AG04449 (cell line): Measurements from ENCODE around the gene PPM1L.

Experiments
- CTCF ChIA-PET: fragments of 350-600 bp; formaldehyde crosslinking; extraction: SDS; loops from one replicate; lab custom pipeline; 2021; ENCODE audit warnings: antibody characterized with exemption; lab: Yijun Ruan, JAX
- POLR2A ChIA-PET: fragments of 400-600, 350-600 bp; formaldehyde crosslinking; extraction: SDS; loops from one replicate; lab custom pipeline; 2020; ENCODE audit warnings: antibody characterized with exemption, inconsistent platforms; lab: Yijun Ruan, JAX
- DNase-seq: peaks from one replicate; pipeline ENCODE4 v3.0.0-alpha.2; 2010; ENCODE audit warnings: low read depth, low spot score
- H3K4me3 ChIP-seq: 2 replicates; pipeline ENCODE4 v1.5.1; 2011; ENCODE audit warnings: low read depth, mild to moderate bottlenecking, control low read depth, low read length
- CTCF ChIP-seq: IDR thresholded peaks from one replicate; pipeline ENCODE4 v1.5.1; 2011; ENCODE audit warnings: mild to moderate bottlenecking, moderate library complexity, low read length, control low read depth, inconsistent platforms; ENCODE audit not compliant: insufficient read depth; ENCODE audit errors: missing control alignments

Gene PPM1L

GRCh38 chr3:160781402-160781801 lies 25.4 kb downstream of the PPM1L start:
- ChIA-PET POLR2A (no interaction called here), CTCF (no interaction called here)
- H3K4me3 ChIP-seq, result no peak overlapping the region
- TF ChIP-seq CTCF, result no peak
- DNase-seq, result no peak

GRCh38 chr3:160781863-160782262 lies 25.8 kb downstream of the PPM1L start:
- H3K4me3 ChIP-seq, result no peak overlapping the region
- CTCF ChIA-PET, result no interaction called here
- no peak for DNase-seq
- TF ChIP-seq CTCF, result no peak
- POLR2A ChIA-PET, result no interaction called here

- ChIA-PET CTCF (no interaction called here), POLR2A (no interaction called here)
- no peak for TF ChIP-seq CTCF
- no peak for DNase-seq
- no peak overlapping the region for H3K4me3 ChIP-seq
Measured at GRCh38 chr3:160784853-160785252, 28.8 kb downstream of the PPM1L start.

- H3K4me3 ChIP-seq, result no peak overlapping the region
- no peak for TF ChIP-seq CTCF
- ChIA-PET POLR2A (no interaction called here), CTCF (no interaction called here)
- DNase-seq, result no peak
Measured at GRCh38 chr3:160790726-160791125, 34.7 kb downstream of the PPM1L start.

- ChIA-PET CTCF (no interaction called here), POLR2A (interaction anchor here (0.7 kb wide), 1 partner anchor 37 kb away, joined by 3 read pairs; no protein-coding TSS in a partner anchor)
- no peak for TF ChIP-seq CTCF
- no peak for DNase-seq
- H3K4me3 ChIP-seq, result no peak overlapping the region
Measured at GRCh38 chr3:160792540-160792939, 36.5 kb downstream of the PPM1L start.

GRCh38 chr3:160793722-160794252 lies 37.8 kb downstream of the PPM1L start:
- TF ChIP-seq CTCF, result no peak
- ChIA-PET POLR2A (no interaction called here), CTCF (no interaction called here)
- no peak overlapping the region for H3K4me3 ChIP-seq
- DNase-seq, result no peak
